Muscle of leg (tissue), 11 donors: ENCODE data around the gene ARHGEF28. TPM values are rescaled to one million over a fixed set of nuclear protein-coding genes. Genes with fewer than 3 reads are reported as not detected.

ENCODE experiments used
- DNase-seq: peaks from one replicate; pipeline ENCODE4 v3.0.0; 2013
- H3K27ac ChIP-seq: one replicate; pipeline ENCODE4 v1.5.1; 2013; ENCODE audit warnings: mild to moderate bottlenecking, low read length, control low read depth
- H3K27me3 ChIP-seq: one replicate; pipeline ENCODE4 v1.6.1; 2013; ENCODE audit warnings: low read length; ENCODE audit not compliant: control insufficient read depth, insufficient read depth
- H3K36me3 ChIP-seq: one replicate; pipeline ENCODE4 v1.6.1; 2013; ENCODE audit warnings: low read length; ENCODE audit not compliant: control insufficient read depth, insufficient read depth
- H3K4me1 ChIP-seq: one replicate; pipeline ENCODE4 v1.6.1; 2013; ENCODE audit warnings: low read length; ENCODE audit not compliant: control insufficient read depth, insufficient read depth
- H3K4me3 ChIP-seq: one replicate; pipeline ENCODE4 v1.5.1; 2013; ENCODE audit warnings: low read length, control low read depth
- H3K9me3 ChIP-seq: replicated peaks from 2 replicates; pipeline ENCODE4 v1.6.1; 2013; ENCODE audit warnings: low read depth, low read length; ENCODE audit not compliant: control insufficient read depth
- WGBS: methylation state at CpG from one replicate; pipeline ENCODE4 v1.1.5; 2013; ENCODE audit warnings: missing lambda C conversion rate; ENCODE audit not compliant: insufficient coverage; 5-methylcytosine and 5-hydroxymethylcytosine counted together
- polyA plus RNA-seq, 8 donors: library from polyadenylated mRNA; unstranded; fragments of 120-200 nt; gene quantifications; one replicate each; pipeline versions ENCODE4 v1.2.1 to v1.2.3, GENCODE V29; 2013; ENCODE audit warnings: inconsistent platforms in 1 of 8, low replicate concordance in 1 of 8; ENCODE audit not compliant: insufficient read length in 8 of 8, insufficient read depth in 1 of 8
- total RNA-seq: library from RNA; stranded (reverse); fragments of 120-200 nt; gene quantifications from one replicate; pipeline ENCODE4 v1.2.4, GENCODE V29; 2013

Gene ARHGEF28
- total and polyA plus RNA-seq, 9 donors, result 1.6 to 5.1 (median 3.4) TPM

- H3K27me3 ChIP-seq, result no peaks in the 10 kb centered on the region
- H3K36me3 ChIP-seq, result no peaks in the 10 kb centered on the region
- no peak overlapping the region for H3K4me3 ChIP-seq
- WGBS, result 50% methylated on average over 1 of the region's 3 CpGs
- no peak overlapping the region for H3K27ac ChIP-seq
- H3K4me1 ChIP-seq, result no peaks in the 10 kb centered on the region
- no peaks in the 10 kb centered on the region for H3K9me3 ChIP-seq
- no peak for DNase-seq
These were observed 65.5 kb downstream of the ARHGEF28 start for GRCh38 chr5:73691302-73692080.

- Histone ChIP-seq H3K4me3 (no peak overlapping the region), H3K27me3 (no peaks in the 10 kb centered on the region), H3K27ac (no peak overlapping the region), H3K4me1 (no peaks in the 10 kb centered on the region), H3K9me3 (no peaks in the 10 kb centered on the region), H3K36me3 (no peaks in the 10 kb centered on the region)
- no CpG with 5 or more reads among the region's 2 CpGs for WGBS
- peak; percentile 10 for DNase-seq
These were observed 66.2 kb downstream of the ARHGEF28 start for GRCh38 chr5:73692166-73692640.

GRCh38 chr5:73692981-73693380 is 67.0 kb downstream of the ARHGEF28 start:
- no peaks in the 10 kb centered on the region for H3K9me3 ChIP-seq
- DNase-seq, result no peak
- H3K4me3 ChIP-seq, result no peak overlapping the region
- H3K27me3 ChIP-seq, result no peaks in the 10 kb centered on the region
- no peaks in the 10 kb centered on the region for H3K36me3 ChIP-seq
- WGBS, result 62% methylated on average over 2 of the region's 2 CpGs
- H3K4me1 ChIP-seq, result no peaks in the 10 kb centered on the region
- H3K27ac ChIP-seq, result no peak overlapping the region

GRCh38 chr5:73693573-73694061 is 67.6 kb downstream of the ARHGEF28 start:
- no peak overlapping the region for H3K27ac ChIP-seq
- 40% methylated on average over 1 of the region's 4 CpGs for WGBS
- no peak for DNase-seq

GRCh38 chr5:73694089-73694488 is 68.1 kb downstream of the ARHGEF28 start:
- WGBS, result 75% methylated on average over 2 of the region's 2 CpGs
- Histone ChIP-seq H3K4me1 (no peaks in the 10 kb centered on the region), H3K27ac (no peak overlapping the region), H3K27me3 (no peaks in the 10 kb centered on the region), H3K9me3 (no peaks in the 10 kb centered on the region), H3K36me3 (no peaks in the 10 kb centered on the region), H3K4me3 (no peak overlapping the region)
- DNase-seq, result no peak

More at GRCh38 chr5:73693573-73694061, 67.6 kb downstream of the ARHGEF28 start:
- Histone ChIP-seq H3K9me3 (no peaks in the 10 kb centered on the region), H3K36me3 (no peaks in the 10 kb centered on the region), H3K4me1 (no peaks in the 10 kb centered on the region), H3K4me3 (no peak overlapping the region), H3K27me3 (no peaks in the 10 kb centered on the region)

- H3K4me3 ChIP-seq, result no peak overlapping the region
- no peaks in the 10 kb centered on the region for H3K9me3 ChIP-seq
- H3K27ac ChIP-seq, result no peak overlapping the region
- H3K4me1 ChIP-seq, result no peaks in the 10 kb centered on the region
- no peak for DNase-seq
- no peaks in the 10 kb centered on the region for H3K36me3 ChIP-seq
- no peaks in the 10 kb centered on the region for H3K27me3 ChIP-seq
- WGBS, result no CpG with 5 or more reads among the region's 3 CpGs
These were observed 72.0 kb downstream of the ARHGEF28 start for GRCh38 chr5:73698011-73698410.

- WGBS, result no CpG with 5 or more reads among the region's 3 CpGs
- no peak for DNase-seq
These were observed 75.6 kb downstream of the ARHGEF28 start for GRCh38 chr5:73701566-73701965.

GRCh38 chr5:73702534-73702933 is 76.5 kb downstream of the ARHGEF28 start:
- no peak for DNase-seq
- no peaks in the 10 kb centered on the region for H3K36me3 ChIP-seq
- no peaks in the 10 kb centered on the region for H3K4me1 ChIP-seq
- WGBS, result no CpG with 5 or more reads among the region's 1 CpG
- no peak overlapping the region for H3K4me3 ChIP-seq
- H3K27ac ChIP-seq, result no peak overlapping the region
- no peaks in the 10 kb centered on the region for H3K9me3 ChIP-seq
- H3K27me3 ChIP-seq, result no peaks in the 10 kb centered on the region

More at GRCh38 chr5:73701566-73701965, 75.6 kb downstream of the ARHGEF28 start:
- no peak overlapping the region for H3K4me3 ChIP-seq
- H3K9me3 ChIP-seq, result no peaks in the 10 kb centered on the region
- H3K36me3 ChIP-seq, result no peaks in the 10 kb centered on the region
- H3K27me3 ChIP-seq, result no peaks in the 10 kb centered on the region
- no peaks in the 10 kb centered on the region for H3K4me1 ChIP-seq
- no peak overlapping the region for H3K27ac ChIP-seq

- Histone ChIP-seq H3K4me1 (no peaks in the 10 kb centered on the region), H3K27ac (no peak overlapping the region), H3K9me3 (no peaks in the 10 kb centered on the region)
These were observed 77.0 kb downstream of the ARHGEF28 start for GRCh38 chr5:73702951-73703350.

GRCh38 chr5:73705364-73705763 is 79.4 kb downstream of the ARHGEF28 start:
- no peak for DNase-seq
- peaks cover 4% of the 10 kb centered on the region for H3K9me3 ChIP-seq
- no peak overlapping the region for H3K27ac ChIP-seq
- H3K4me3 ChIP-seq, result no peak overlapping the region
- no peaks in the 10 kb centered on the region for H3K36me3 ChIP-seq
- no peaks in the 10 kb centered on the region for H3K4me1 ChIP-seq
- no peaks in the 10 kb centered on the region for H3K27me3 ChIP-seq

More at GRCh38 chr5:73702951-73703350, 77.0 kb downstream of the ARHGEF28 start:
- no peaks in the 10 kb centered on the region for H3K27me3 ChIP-seq
- H3K36me3 ChIP-seq, result no peaks in the 10 kb centered on the region
- no peak overlapping the region for H3K4me3 ChIP-seq
- DNase-seq, result no peak
